Neural progenitor cell (in vitro differentiated cells): Measurements from ENCODE around the gene RASSF5. TPM values are rescaled to one million over a fixed set of nuclear protein-coding genes. Genes with fewer than 3 reads are reported as not detected.
A peak's percentile ranks its signal among the peaks of the same experiment; 100 is the strongest.

Experiments
- DNase-seq: peaks from one replicate; pipeline ENCODE4 v3.0.0-alpha.2; 2016; ENCODE audit warnings: low spot score
- H2AFZ ChIP-seq: fragments of 200-600 bp; sonication (generic); replicated peaks from 2 replicates; pipeline ENCODE4 v1.6.1; 2016; ENCODE audit warnings: antibody characterized with exemption
- H3F3A ChIP-seq: fragments of 200-600 bp; sonication (generic); 2 replicates; pipeline ENCODE4 v1.6.1; 2016; ENCODE audit warnings: antibody characterized with exemption, low read depth
- H3K27ac ChIP-seq: fragments of 200-600 bp; sonication (generic); 2 replicates; pipeline ENCODE4 v1.5.1; 2016; ENCODE audit warnings: mild to moderate bottlenecking
- H3K27me3 ChIP-seq: fragments of 200-600 bp; sonication (generic); 2 replicates; pipeline ENCODE4 v1.6.1; 2016; ENCODE audit warnings: mild to moderate bottlenecking, moderate library complexity
- H3K36me3 ChIP-seq: fragments of 200-600 bp; sonication (generic); 2 replicates; pipeline ENCODE4 v1.5.1; 2016
- H3K4me1 ChIP-seq: fragments of 200-600 bp; sonication (generic); 2 replicates; pipeline ENCODE4 v1.6.1; 2016; ENCODE audit warnings: mixed run types
- H3K4me2 ChIP-seq: fragments of 200-600 bp; sonication (generic); 2 replicates; pipeline ENCODE4 v1.6.1; 2016
- H3K4me3 ChIP-seq: fragments of 200-600 bp; sonication (generic); 2 replicates; pipeline ENCODE4 v1.5.1; 2016
- H3K79me2 ChIP-seq: fragments of 200-600 bp; sonication (generic); 2 replicates; pipeline ENCODE4 v1.6.1; 2016; ENCODE audit warnings: low read depth
- H3K9ac ChIP-seq: fragments of 200-600 bp; sonication (generic); 2 replicates; pipeline ENCODE4 v1.6.1; 2016
- H3K9me3 ChIP-seq: fragments of 200-600 bp; sonication (generic); 2 replicates; pipeline ENCODE4 v1.5.1; 2016; ENCODE audit warnings: low read depth
- H4K20me1 ChIP-seq: fragments of 200-600 bp; sonication (generic); 2 replicates; pipeline ENCODE4 v1.6.1; 2016; ENCODE audit warnings: low read depth
- H3K27ac Mint-ChIP-seq: 3 replicates; pipeline ENCODE4 v1.8.0; 2021; ENCODE audit warnings: mixed read lengths
- H3K27me3 Mint-ChIP-seq: 2 replicates; pipeline ENCODE4 v1.8.0; 2022; ENCODE audit warnings: low read depth, mild to moderate bottlenecking, inconsistent platforms, moderate library complexity, mixed read lengths; ENCODE audit not compliant: insufficient read depth
- H3K36me3 Mint-ChIP-seq: 3 replicates; pipeline ENCODE4 v1.8.0; 2021; ENCODE audit warnings: mixed read lengths
- H3K4me1 Mint-ChIP-seq: 3 replicates; pipeline ENCODE4 v1.8.0; 2021; ENCODE audit warnings: mixed read lengths
- H3K4me3 Mint-ChIP-seq: 3 replicates; pipeline ENCODE4 v1.8.0; 2021; ENCODE audit warnings: mild to moderate bottlenecking, moderate library complexity, mixed read lengths
- H3K9me3 Mint-ChIP-seq: 3 replicates; pipeline ENCODE4 v1.8.0; 2020; ENCODE audit warnings: mixed read lengths
- CTCF ChIP-seq: fragments of 200-600 bp; sonication (generic); IDR thresholded peaks from 2 replicates; pipeline ENCODE4 v1.5.1; 2017; ENCODE audit warnings: antibody characterized with exemption, mild to moderate bottlenecking
- EZH2 ChIP-seq: fragments of 200-600 bp; sonication (generic); IDR thresholded peaks from 2 replicates; pipeline ENCODE4 v1.6.1; 2017; ENCODE audit warnings: antibody characterized with exemption, mild to moderate bottlenecking, moderate library complexity
- EZH2phosphoT487 ChIP-seq: fragments of 200-600 bp; sonication (generic); IDR thresholded peaks from 2 replicates; pipeline ENCODE4 v1.6.1; 2017; ENCODE audit warnings: antibody characterized with exemption
- total RNA-seq: library from RNA; depleted of rRNA; stranded (reverse); fragments of >200 nt; gene quantifications from 2 replicates; pipeline ENCODE4 v1.2.3, GENCODE V29; 2015; ENCODE audit warnings: low replicate concordance

Gene RASSF5
- total RNA-seq, 1 donor from 2014 or later = 0.43 TPM

DNA sequence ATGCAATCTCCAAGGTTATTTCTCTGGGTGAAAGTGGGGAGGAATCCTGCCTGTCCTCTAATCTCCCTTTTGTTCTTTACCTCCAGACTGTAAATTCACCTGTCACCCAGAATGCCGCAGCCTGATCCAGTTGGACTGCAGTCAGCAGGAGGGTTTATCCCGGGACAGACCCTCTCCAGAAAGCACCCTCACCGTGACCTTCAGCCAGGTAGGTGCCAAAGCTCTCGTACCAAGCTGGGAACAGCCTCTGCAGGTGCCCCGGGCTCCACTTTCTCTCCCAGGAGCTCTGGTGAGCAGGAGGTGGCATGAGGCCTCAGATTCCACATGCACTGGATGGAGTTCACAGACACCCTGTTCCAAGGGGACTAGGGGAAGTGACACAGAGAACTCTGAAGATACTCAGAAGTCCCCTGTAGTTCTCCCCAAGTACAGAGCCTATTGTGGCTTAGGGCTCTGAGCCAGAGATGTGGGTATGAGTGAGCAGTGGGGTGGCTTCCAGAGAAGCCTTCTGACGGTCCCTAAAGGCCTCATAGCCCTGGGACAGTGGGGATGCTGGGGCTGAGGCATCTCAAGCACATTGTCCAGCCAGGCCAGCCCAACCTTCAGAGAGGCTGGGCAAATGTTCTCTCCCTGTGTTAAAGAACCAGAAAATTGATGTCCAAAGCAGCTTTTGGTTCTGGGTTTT, 30.9 kb downstream of the RASSF5 start:
- no peak overlapping the region for H3K27ac ChIP-seq

GRCh38 chr1:206538901-206539640, 31.7 kb downstream of the RASSF5 start:
- H4K20me1 ChIP-seq = no peaks in the 10 kb centered on the region
- H3K27ac ChIP-seq = no peak overlapping the region
- Mint-ChIP-seq H3K4me1 (peaks cover 12% of the 10 kb centered on the region), H3K27me3 (peaks cover 7% of the 10 kb centered on the region), H3K27ac (no peak overlapping the region), H3K9me3 (no peaks in the 10 kb centered on the region), H3K36me3 (no peaks in the 10 kb centered on the region), H3K4me3 (no peak overlapping the region)
- no peaks in the 10 kb centered on the region for H3K36me3 ChIP-seq
- DNase-seq = no peak
- H3K79me2 ChIP-seq = no peaks in the 10 kb centered on the region
- H3K4me3 ChIP-seq = no peak overlapping the region
- H3K9ac ChIP-seq = no peak overlapping the region
- H3K4me2 ChIP-seq = no peak overlapping the region
- no peaks in the 10 kb centered on the region for H3F3A ChIP-seq
- H2AFZ ChIP-seq = no peak overlapping the region
- H3K9me3 ChIP-seq = no peaks in the 10 kb centered on the region
- H3K4me1 ChIP-seq = no peaks in the 10 kb centered on the region
- TF ChIP-seq EZH2phosphoT487 = no peak
- TF ChIP-seq CTCF = no peak
- no peak for TF ChIP-seq EZH2
- no peaks in the 10 kb centered on the region for H3K27me3 ChIP-seq

More for the DNA sequence above, 30.9 kb downstream of the RASSF5 start:
- Histone ChIP-seq H3F3A (no peaks in the 10 kb centered on the region), H3K9ac (no peak overlapping the region), H3K9me3 (no peaks in the 10 kb centered on the region), H3K27me3 (no peaks in the 10 kb centered on the region), H3K36me3 (no peaks in the 10 kb centered on the region), H3K4me1 (no peaks in the 10 kb centered on the region), H3K79me2 (no peaks in the 10 kb centered on the region), H4K20me1 (no peaks in the 10 kb centered on the region), H3K4me3 (no peak overlapping the region), H3K4me2 (no peak overlapping the region), H2AFZ (no peak overlapping the region)
- Mint-ChIP-seq H3K4me3 (no peak overlapping the region), H3K27ac (no peak overlapping the region), H3K36me3 (no peaks in the 10 kb centered on the region), H3K4me1 (peaks cover 12% of the 10 kb centered on the region), H3K27me3 (peaks cover 7% of the 10 kb centered on the region), H3K9me3 (no peaks in the 10 kb centered on the region)
- no peak for DNase-seq
- no peak for TF ChIP-seq EZH2phosphoT487
- no peak for TF ChIP-seq CTCF
- no peak for TF ChIP-seq EZH2

- H3K27ac Mint-ChIP-seq = no peak overlapping the region
These were observed 32.9 kb downstream of the RASSF5 start for GRCh38 chr1:206540044-206540780.

More at GRCh38 chr1:206540044-206540780, 32.9 kb downstream of the RASSF5 start:
- no peak overlapping the region for H3K9ac ChIP-seq
- no peaks in the 10 kb centered on the region for H3K36me3 ChIP-seq
- Mint-ChIP-seq H3K4me3 (no peak overlapping the region), H3K27me3 (peaks cover 7% of the 10 kb centered on the region), H3K9me3 (no peaks in the 10 kb centered on the region), H3K36me3 (no peaks in the 10 kb centered on the region), H3K4me1 (peaks cover 15% of the 10 kb centered on the region)
- TF ChIP-seq EZH2 = no peak
- TF ChIP-seq EZH2phosphoT487 = no peak
- no peak for TF ChIP-seq CTCF
- H3K27ac ChIP-seq = no peak overlapping the region
- H3K4me3 ChIP-seq = no peak overlapping the region
- H3F3A ChIP-seq = no peaks in the 10 kb centered on the region
- H3K9me3 ChIP-seq = no peaks in the 10 kb centered on the region
- H3K79me2 ChIP-seq = no peaks in the 10 kb centered on the region
- H4K20me1 ChIP-seq = no peaks in the 10 kb centered on the region
- peak overlapping the region; percentile 57 for H2AFZ ChIP-seq
- H3K4me1 ChIP-seq = peaks cover 4% of the 10 kb centered on the region
- H3K4me2 ChIP-seq = no peak overlapping the region
- no peaks in the 10 kb centered on the region for H3K27me3 ChIP-seq
- DNase-seq = no peak
